ENCODE measurements around the gene CDH7. TPM values are rescaled to one million over a fixed set of nuclear protein-coding genes. Genes with fewer than 3 reads are reported as not detected.

The CDH7 gene
- total RNA-seq, 1 experiment from 2014 or later, result not detected

GRCh38 chr18:65822826-65823225 lies 72.0 kb downstream of the CDH7 start:
- Mint-ChIP-seq H3K4me1 (ENCODE audit: low read depth, unreplicated experiment) (no peaks in the 10 kb centered on the region), H3K27me3 (ENCODE audit: unreplicated experiment) (no peaks in the 10 kb centered on the region), H3K9me3 (ENCODE audit: low read depth, unreplicated experiment) (no peaks in the 10 kb centered on the region), H3K4me3 (ENCODE audit: low read depth, unreplicated experiment) (no peak overlapping the region), H3K36me3 (ENCODE audit: insufficient read depth, unreplicated experiment) (no peaks in the 10 kb centered on the region), H3K27ac (ENCODE audit: unreplicated experiment) (no peak overlapping the region)
- BruUV-seq (replicated peaks), result no TSS peak
- CTCF ChIA-PET, result no interaction called here
- DNase-seq, result no peak
- TF ChIP-seq CTCF (IDR thresholded peaks at IDR 0.05; ENCODE audit: unreplicated experiment), result no peak
- intact Hi-C loops (cut with micrococcal nuclease; ENCODE audit: unreplicated experiment), result no loop called here

GRCh38 chr18:65827444-65827843 lies 76.6 kb downstream of the CDH7 start:
- Mint-ChIP-seq H3K9me3 (ENCODE audit: low read depth, unreplicated experiment) (no peaks in the 10 kb centered on the region), H3K4me3 (ENCODE audit: low read depth, unreplicated experiment) (no peak overlapping the region), H3K36me3 (ENCODE audit: insufficient read depth, unreplicated experiment) (no peaks in the 10 kb centered on the region), H3K4me1 (ENCODE audit: low read depth, unreplicated experiment) (no peaks in the 10 kb centered on the region), H3K27me3 (ENCODE audit: unreplicated experiment) (no peaks in the 10 kb centered on the region), H3K27ac (ENCODE audit: unreplicated experiment) (no peak overlapping the region)
- CTCF ChIA-PET, result no interaction called here
- no TSS peak for BruUV-seq (replicated peaks)
- intact Hi-C loops (cut with micrococcal nuclease; ENCODE audit: unreplicated experiment), result no loop called here
- TF ChIP-seq CTCF (IDR thresholded peaks at IDR 0.05; ENCODE audit: unreplicated experiment), result no peak
- DNase-seq, result no peak

GRCh38 chr18:65835881-65836280 lies 85.1 kb downstream of the CDH7 start:
- no TSS peak for BruUV-seq (replicated peaks)
- H3K36me3 Mint-ChIP-seq (ENCODE audit: insufficient read depth, unreplicated experiment), result no peaks in the 10 kb centered on the region

GRCh38 chr18:65846107-65846506 lies 95.3 kb downstream of the CDH7 start:
- Mint-ChIP-seq H3K36me3 (ENCODE audit: insufficient read depth, unreplicated experiment) (no peaks in the 10 kb centered on the region), H3K4me3 (ENCODE audit: low read depth, unreplicated experiment) (no peak overlapping the region), H3K9me3 (ENCODE audit: low read depth, unreplicated experiment) (no peaks in the 10 kb centered on the region), H3K4me1 (ENCODE audit: low read depth, unreplicated experiment) (no peaks in the 10 kb centered on the region), H3K27me3 (ENCODE audit: unreplicated experiment) (no peaks in the 10 kb centered on the region), H3K27ac (ENCODE audit: unreplicated experiment) (no peak overlapping the region)
- no peak for TF ChIP-seq CTCF (IDR thresholded peaks at IDR 0.05; ENCODE audit: unreplicated experiment)
- no peak for DNase-seq
- intact Hi-C loops (cut with micrococcal nuclease; ENCODE audit: unreplicated experiment), result no loop called here
- no TSS peak for BruUV-seq (replicated peaks)
- CTCF ChIA-PET, result no interaction called here

More at GRCh38 chr18:65835881-65836280, 85.1 kb downstream of the CDH7 start:
- TF ChIP-seq CTCF (IDR thresholded peaks at IDR 0.05; ENCODE audit: unreplicated experiment), result no peak
- CTCF ChIA-PET, result no interaction called here
- H3K4me3 Mint-ChIP-seq (ENCODE audit: low read depth, unreplicated experiment), result no peak overlapping the region
- peaks cover 6% of the 10 kb centered on the region for H3K9me3 Mint-ChIP-seq (ENCODE audit: low read depth, unreplicated experiment)
- no peaks in the 10 kb centered on the region for H3K27me3 Mint-ChIP-seq (ENCODE audit: unreplicated experiment)
- intact Hi-C loops (cut with micrococcal nuclease; ENCODE audit: unreplicated experiment), result no loop called here
- H3K4me1 Mint-ChIP-seq (ENCODE audit: low read depth, unreplicated experiment), result no peaks in the 10 kb centered on the region
- H3K27ac Mint-ChIP-seq (ENCODE audit: unreplicated experiment), result no peak overlapping the region
- no peak for DNase-seq

GRCh38 chr18:65852273-65852672 lies 101.5 kb downstream of the CDH7 start:
- H3K9me3 Mint-ChIP-seq (ENCODE audit: low read depth, unreplicated experiment), result no peaks in the 10 kb centered on the region
- H3K27me3 Mint-ChIP-seq (ENCODE audit: unreplicated experiment), result no peaks in the 10 kb centered on the region
- CTCF ChIA-PET, result no interaction called here
- TF ChIP-seq CTCF (IDR thresholded peaks at IDR 0.05; ENCODE audit: unreplicated experiment), result no peak
- H3K4me1 Mint-ChIP-seq (ENCODE audit: low read depth, unreplicated experiment), result no peaks in the 10 kb centered on the region
- BruUV-seq (replicated peaks), result no TSS peak
- H3K36me3 Mint-ChIP-seq (ENCODE audit: insufficient read depth, unreplicated experiment), result no peaks in the 10 kb centered on the region
- intact Hi-C loops (cut with micrococcal nuclease; ENCODE audit: unreplicated experiment), result no loop called here
- no peak overlapping the region for H3K4me3 Mint-ChIP-seq (ENCODE audit: low read depth, unreplicated experiment)
- no peak overlapping the region for H3K27ac Mint-ChIP-seq (ENCODE audit: unreplicated experiment)
- DNase-seq, result no peak

All from Calu3 (cell line).